ENCODE results near the gene CSTB. TPM values are rescaled to one million over a fixed set of nuclear protein-coding genes. Genes with fewer than 3 reads are reported as not detected.
A peak's percentile ranks its signal among the peaks of the same experiment; 100 is the strongest.

CSTB gene
- total RNA-seq, 1 donor from 2014 or later = 27.7 TPM

GRCh38 chr21:43734928-43735229 lies 41.2 kb downstream of the CSTB start:
- H3K4me3 ChIP-seq (ENCODE audit: insufficient read depth, low read depth, low read length) = no peak overlapping the region
- DNase-seq (ENCODE audit: low read depth) (peak; percentile 81), FAIRE-seq (no peak)
- peaks cover 91% of the 10 kb centered on the region for H4K20me1 ChIP-seq (ENCODE audit: insufficient read depth, low read length)
- no peak overlapping the region for H3K27ac ChIP-seq (ENCODE audit: low read depth, low read length)
- H2AFZ ChIP-seq (ENCODE audit: low read depth, low read length) = no peak overlapping the region
- no peaks in the 10 kb centered on the region for H3K27me3 ChIP-seq (ENCODE audit: insufficient read depth, low read length)
- no peaks in the 10 kb centered on the region for H3K36me3 ChIP-seq (ENCODE audit: insufficient read depth, low read length)
- TF ChIP-seq CTCF (IDR thresholded peaks at IDR 0.05; ENCODE audit: insufficient read depth, low read depth, low read length) (no peak), EZH2 (IDR thresholded peaks at IDR 0.05; ENCODE audit: insufficient read depth, low read length) (no peak)
- H3K9me3 ChIP-seq (ENCODE audit: insufficient read depth, low read depth, low read length) = peaks cover 4% of the 10 kb centered on the region
- peak overlapping the region; percentile 18 for H3K9ac ChIP-seq (ENCODE audit: low read length)
- peaks cover 59% of the 10 kb centered on the region for H3K79me2 ChIP-seq (ENCODE audit: insufficient read depth, low read length)
- peaks cover 40% of the 10 kb centered on the region for H3K4me1 Mint-ChIP-seq (ENCODE audit: low read depth, unreplicated experiment)
- H3K4me3 Mint-ChIP-seq (ENCODE audit: unreplicated experiment) = no peak overlapping the region
- H3K9me3 Mint-ChIP-seq (ENCODE audit: unreplicated experiment) = peaks cover 2% of the 10 kb centered on the region
- peak overlapping the region; percentile 73 for H3K4me2 ChIP-seq (ENCODE audit: low read length)
- peaks cover 26% of the 10 kb centered on the region for H3K36me3 Mint-ChIP-seq (ENCODE audit: low read depth, unreplicated experiment)
- H3K27ac Mint-ChIP-seq (ENCODE audit: unreplicated experiment) = no peak overlapping the region
- peaks cover 38% of the 10 kb centered on the region for H3K4me1 ChIP-seq (ENCODE audit: insufficient read depth, low read length)
- H3K27me3 Mint-ChIP-seq (ENCODE audit: low read depth, unreplicated experiment) = no peaks in the 10 kb centered on the region

GRCh38 chr21:43734131-43734927 lies 41.8 kb downstream of the CSTB start:
- peaks cover 43% of the 10 kb centered on the region for H3K4me1 ChIP-seq (ENCODE audit: insufficient read depth, low read length)
- Mint-ChIP-seq H3K4me3 (ENCODE audit: unreplicated experiment) (no peak overlapping the region), H3K9me3 (ENCODE audit: unreplicated experiment) (peaks cover 2% of the 10 kb centered on the region), H3K27ac (ENCODE audit: unreplicated experiment) (peak overlapping the region; percentile 34), H3K36me3 (ENCODE audit: low read depth, unreplicated experiment) (peaks cover 25% of the 10 kb centered on the region), H3K27me3 (ENCODE audit: low read depth, unreplicated experiment) (no peaks in the 10 kb centered on the region), H3K4me1 (ENCODE audit: low read depth, unreplicated experiment) (peaks cover 43% of the 10 kb centered on the region)
- H3K9me3 ChIP-seq (ENCODE audit: insufficient read depth, low read depth, low read length) = peaks cover 4% of the 10 kb centered on the region
- no peaks in the 10 kb centered on the region for H3K36me3 ChIP-seq (ENCODE audit: insufficient read depth, low read length)
- FAIRE-seq = no peak
- peak overlapping the region; percentile 73 for H3K4me2 ChIP-seq (ENCODE audit: low read length)
- TF ChIP-seq EZH2 (IDR thresholded peaks at IDR 0.05; ENCODE audit: insufficient read depth, low read length) (no peak), CTCF (IDR thresholded peaks at IDR 0.05; ENCODE audit: insufficient read depth, low read depth, low read length) (no peak)
- H3K27ac ChIP-seq (ENCODE audit: low read depth, low read length) = no peak overlapping the region
- H2AFZ ChIP-seq (ENCODE audit: low read depth, low read length) = no peak overlapping the region
- peak overlapping the region; percentile 18 for H3K9ac ChIP-seq (ENCODE audit: low read length)
- H3K27me3 ChIP-seq (ENCODE audit: insufficient read depth, low read length) = no peaks in the 10 kb centered on the region
- H3K4me3 ChIP-seq (ENCODE audit: insufficient read depth, low read depth, low read length) = no peak overlapping the region
- peaks cover 89% of the 10 kb centered on the region for H4K20me1 ChIP-seq (ENCODE audit: insufficient read depth, low read length)
- peak; percentile 19 for DNase-seq (ENCODE audit: low read depth)
- peaks cover 64% of the 10 kb centered on the region for H3K79me2 ChIP-seq (ENCODE audit: insufficient read depth, low read length)

GRCh38 chr21:43733529-43734071 lies 42.5 kb downstream of the CSTB start:
- Histone ChIP-seq H3K4me1 (ENCODE audit: insufficient read depth, low read length) (peaks cover 47% of the 10 kb centered on the region), H4K20me1 (ENCODE audit: insufficient read depth, low read length) (peaks cover 85% of the 10 kb centered on the region), H3K4me2 (ENCODE audit: low read length) (peak overlapping the region; percentile 73), H3K27ac (ENCODE audit: low read depth, low read length) (peak overlapping the region; percentile 46), H3K27me3 (ENCODE audit: insufficient read depth, low read length) (no peaks in the 10 kb centered on the region), H3K4me3 (ENCODE audit: insufficient read depth, low read depth, low read length) (no peak overlapping the region), H3K9ac (ENCODE audit: low read length) (peak overlapping the region; percentile 43), H3K36me3 (ENCODE audit: insufficient read depth, low read length) (no peaks in the 10 kb centered on the region), H3K9me3 (ENCODE audit: insufficient read depth, low read depth, low read length) (peaks cover 4% of the 10 kb centered on the region), H3K79me2 (ENCODE audit: insufficient read depth, low read length) (peaks cover 68% of the 10 kb centered on the region), H2AFZ (ENCODE audit: low read depth, low read length) (no peak overlapping the region)
- Mint-ChIP-seq H3K4me3 (ENCODE audit: unreplicated experiment) (peak overlapping the region; percentile 72), H3K36me3 (ENCODE audit: low read depth, unreplicated experiment) (peaks cover 20% of the 10 kb centered on the region), H3K9me3 (ENCODE audit: unreplicated experiment) (peaks cover 2% of the 10 kb centered on the region), H3K27ac (ENCODE audit: unreplicated experiment) (no peak overlapping the region), H3K27me3 (ENCODE audit: low read depth, unreplicated experiment) (no peaks in the 10 kb centered on the region), H3K4me1 (ENCODE audit: low read depth, unreplicated experiment) (peaks cover 46% of the 10 kb centered on the region)
- peak; percentile 78 for DNase-seq (ENCODE audit: low read depth)
- no peak for FAIRE-seq
- TF ChIP-seq CTCF (IDR thresholded peaks at IDR 0.05; ENCODE audit: insufficient read depth, low read depth, low read length) (no peak), EZH2 (IDR thresholded peaks at IDR 0.05; ENCODE audit: insufficient read depth, low read length) (no peak)
